ENCODE results near the gene PTH2. TPM values are rescaled to one million over a fixed set of nuclear protein-coding genes. Genes with fewer than 3 reads are reported as not detected.

PTH2 gene
- total RNA-seq, 1 donor = not detected

DNA sequence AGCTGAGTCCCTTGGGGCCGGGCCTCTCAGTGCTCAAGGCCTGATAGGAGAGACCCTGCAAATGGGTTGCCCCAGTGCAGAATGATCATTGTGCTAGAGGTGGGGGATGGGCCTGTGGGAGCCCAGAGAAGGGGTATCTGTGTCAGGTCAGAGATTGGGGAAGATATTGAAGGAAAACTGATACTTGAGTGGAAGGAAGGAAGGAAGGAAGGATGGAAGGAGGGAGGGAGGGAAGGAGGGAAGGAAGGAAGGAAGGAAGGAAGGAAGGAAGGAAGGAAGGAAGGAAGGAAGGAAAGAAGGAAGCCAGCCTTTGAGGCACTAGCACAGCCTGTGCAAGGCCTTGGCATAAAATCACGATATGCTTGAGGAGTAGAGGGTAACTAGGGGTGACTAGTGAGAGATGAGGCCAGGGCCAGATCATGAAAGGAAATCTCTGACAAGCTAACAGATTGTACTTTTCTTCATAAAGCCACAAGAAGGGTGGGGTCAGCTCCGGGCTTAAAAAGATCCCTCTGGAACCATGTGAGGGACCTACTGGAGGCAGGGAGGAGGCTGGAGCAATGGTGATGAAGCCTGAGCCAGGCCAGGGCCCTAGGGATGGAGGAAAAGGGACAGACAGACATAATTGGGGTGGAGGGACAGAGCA is 11.4 kb downstream of the PTH2 start:
- no peak for DNase-seq (ENCODE audit: low read depth)

GRCh38 chr19:49409441-49410029 is 13.7 kb downstream of the PTH2 start:
- DNase-seq (ENCODE audit: low read depth) = no peak
- TF ChIP-seq, protein P1, sequence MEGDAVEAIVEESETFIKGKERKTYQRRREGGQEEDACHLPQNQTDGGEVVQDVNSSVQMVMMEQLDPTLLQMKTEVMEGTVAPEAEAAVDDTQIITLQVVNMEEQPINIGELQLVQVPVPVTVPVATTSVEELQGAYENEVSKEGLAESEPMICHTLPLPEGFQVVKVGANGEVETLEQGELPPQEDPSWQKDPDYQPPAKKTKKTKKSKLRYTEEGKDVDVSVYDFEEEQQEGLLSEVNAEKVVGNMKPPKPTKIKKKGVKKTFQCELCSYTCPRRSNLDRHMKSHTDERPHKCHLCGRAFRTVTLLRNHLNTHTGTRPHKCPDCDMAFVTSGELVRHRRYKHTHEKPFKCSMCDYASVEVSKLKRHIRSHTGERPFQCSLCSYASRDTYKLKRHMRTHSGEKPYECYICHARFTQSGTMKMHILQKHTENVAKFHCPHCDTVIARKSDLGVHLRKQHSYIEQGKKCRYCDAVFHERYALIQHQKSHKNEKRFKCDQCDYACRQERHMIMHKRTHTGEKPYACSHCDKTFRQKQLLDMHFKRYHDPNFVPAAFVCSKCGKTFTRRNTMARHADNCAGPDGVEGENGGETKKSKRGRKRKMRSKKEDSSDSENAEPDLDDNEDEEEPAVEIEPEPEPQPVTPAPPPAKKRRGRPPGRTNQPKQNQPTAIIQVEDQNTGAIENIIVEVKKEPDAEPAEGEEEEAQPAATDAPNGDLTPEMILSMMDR (IDR thresholded peaks at IDR 0.05; ENCODE audit: insufficient read depth, low read depth, low read length) = no peak
- no peak overlapping the region for H3K4me3 ChIP-seq (ENCODE audit: low read depth, low read length)

More for the DNA sequence above, 11.4 kb downstream of the PTH2 start:
- no peak overlapping the region for H3K4me3 ChIP-seq (ENCODE audit: low read depth, low read length)
- TF ChIP-seq, protein P1 (IDR thresholded peaks at IDR 0.05; ENCODE audit: insufficient read depth, low read depth, low read length) = no peak

DNA sequence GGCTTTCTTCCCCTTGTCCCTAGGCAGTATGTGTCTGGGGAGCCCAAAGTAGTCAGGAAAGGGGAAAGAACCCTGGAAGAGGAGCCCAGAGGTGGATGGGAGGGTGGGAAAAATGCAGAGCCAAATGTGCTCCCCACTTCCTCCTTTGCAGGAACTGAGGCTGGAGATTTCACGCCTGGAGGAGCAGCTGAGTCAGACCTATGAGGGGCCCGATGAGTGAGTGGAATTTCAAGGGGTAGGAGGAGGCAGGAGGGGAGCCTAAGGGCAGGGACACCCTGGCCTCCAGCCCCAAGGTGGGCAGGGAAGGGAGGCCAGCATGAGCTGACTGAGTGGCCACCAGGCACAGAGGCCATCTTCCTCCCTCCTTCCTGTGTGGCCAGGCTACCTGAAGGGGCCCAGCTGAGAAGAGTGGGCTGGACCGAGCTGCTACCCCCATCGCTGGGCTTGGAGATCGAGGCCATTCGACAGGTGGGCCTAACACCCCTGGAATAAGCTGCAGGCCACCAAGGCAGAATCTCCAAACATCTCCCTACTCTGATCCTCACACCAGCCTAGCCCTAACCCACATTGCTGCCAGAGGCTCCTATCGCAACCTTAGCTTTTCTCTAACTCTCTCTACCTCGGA is 14.3 kb downstream of the PTH2 start:
- H3K4me3 ChIP-seq (ENCODE audit: low read depth, low read length) = no peak overlapping the region
- no peak for DNase-seq (ENCODE audit: low read depth)

GRCh38 chr19:49407482-49408015 is 15.7 kb downstream of the PTH2 start:
- no peak overlapping the region for H3K4me3 ChIP-seq (ENCODE audit: low read depth, low read length)
- TF ChIP-seq, protein P1 (IDR thresholded peaks at IDR 0.05; ENCODE audit: insufficient read depth, low read depth, low read length) = no peak
- no peak for DNase-seq (ENCODE audit: low read depth)

More for the DNA sequence above, 14.3 kb downstream of the PTH2 start:
- TF ChIP-seq, protein P1 (IDR thresholded peaks at IDR 0.05; ENCODE audit: insufficient read depth, low read depth, low read length) = no peak

DNA sequence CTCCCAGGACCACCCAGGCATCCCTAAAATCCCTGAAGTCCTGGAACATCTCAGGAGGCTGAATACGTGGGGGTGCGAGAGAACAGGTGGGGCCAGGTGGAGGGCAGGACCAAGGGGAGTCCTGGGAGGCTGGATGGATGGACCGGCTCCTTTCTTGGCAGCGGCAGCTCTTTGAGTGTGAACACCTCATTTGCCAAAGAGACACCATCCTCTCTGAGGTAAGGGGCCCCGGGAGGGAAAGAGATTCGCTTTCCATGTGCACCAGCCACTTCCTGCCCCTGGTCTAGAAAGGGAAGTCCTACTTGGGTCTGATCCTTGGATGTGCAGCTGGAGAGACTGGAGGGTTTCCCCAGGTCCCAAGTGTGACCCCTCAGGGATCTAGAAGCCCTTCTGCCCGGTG is 16.2 kb downstream of the PTH2 start:
- no peak overlapping the region for H3K4me3 ChIP-seq (ENCODE audit: low read depth, low read length)
- no peak for DNase-seq (ENCODE audit: low read depth)
- TF ChIP-seq, protein P1 (IDR thresholded peaks at IDR 0.05; ENCODE audit: insufficient read depth, low read depth, low read length) = no peak

GRCh38 chr19:49403404-49404187 is 19.6 kb downstream of the PTH2 start:
- no peak for DNase-seq (ENCODE audit: low read depth)
- TF ChIP-seq, protein P1 (IDR thresholded peaks at IDR 0.05; ENCODE audit: insufficient read depth, low read depth, low read length) = no peak
- no peak overlapping the region for H3K4me3 ChIP-seq (ENCODE audit: low read depth, low read length)
